Measurements from ENCODE around the gene LRCH3. TPM values are rescaled to one million over a fixed set of nuclear protein-coding genes. Genes with fewer than 3 reads are reported as not detected.

Gene LRCH3
- polyA plus RNA-seq, 3 donors = 4.1 to 19.4 (median 7.4) TPM

- Histone ChIP-seq H4K20me1 (ENCODE audit: insufficient read depth, low read length) (no peaks in the 10 kb centered on the region), H3K9ac (ENCODE audit: insufficient read depth, low read length, poor library complexity, severe bottlenecking) (no peak overlapping the region), H2AFZ (ENCODE audit: insufficient read depth, low read depth, low read length, poor library complexity, severe bottlenecking) (no peak overlapping the region), H3K27ac (ENCODE audit: low read depth in 1 of 2, low read length in 2 of 2) (peak overlapping the region in 1 of 2 donors; percentile 35), H3K4me1 (ENCODE audit: control insufficient read depth in 1 of 2, insufficient read depth in 2 of 2, low read length in 2 of 2) (peaks cover 13 to 28% of the 10 kb centered on the region in 2 donors), H3K4me2 (replicated peaks; ENCODE audit: extremely low read depth, low read length, poor library complexity, severe bottlenecking) (no peak overlapping the region), H3K79me2 (ENCODE audit: insufficient read depth, low read length) (no peaks in the 10 kb centered on the region), H3K36me3 (replicated peaks in 1 of 2; ENCODE audit: control insufficient read depth in 1 of 2, insufficient read depth in 2 of 2, low read length in 2 of 2) (peaks cover 15 to 41% of the 10 kb centered on the region in 2 donors), H3K4me3 (replicated peaks in 1 of 3; ENCODE audit: low read depth in 2 of 3, low read length in 3 of 3) (no peak overlapping the region), H3K27me3 (ENCODE audit: control insufficient read depth in 2 of 2, insufficient read depth in 2 of 2, low read length in 2 of 2) (no peaks in the 10 kb centered on the region), H3K9me3 (replicated peaks in 1 of 2; ENCODE audit: control insufficient read depth in 1 of 2, insufficient read depth in 1 of 2, low read length in 2 of 2) (no peaks in the 10 kb centered on the region)
- Mint-ChIP-seq H3K36me3 (peaks cover 40 to 58% of the 10 kb centered on the region in 2 donors), H3K27me3 (ENCODE audit: low read depth in 3 of 3) (no peaks in the 10 kb centered on the region), H3K4me1 (peaks cover 28% of the 10 kb centered on the region), H3K27ac (peak overlapping the region in 2 of 7 donors; percentile 6 to 66), H3K9me3 (no peaks in the 10 kb centered on the region), H3K4me3 (no peak overlapping the region)
- intact Hi-C loops (cut with micrococcal nuclease) = no loop called here
- no peak for DNase-seq
- no peak for TF ChIP-seq CTCF (IDR thresholded peaks at IDR 0.05)
- 87% methylated on average over 6 of the region's 8 CpGs for WGBS (ENCODE audit: insufficient coverage)
Observed at GRCh38 chr3:197881270-197881969, 90.4 kb downstream of the LRCH3 start.

GRCh38 chr3:197881970-197882338 is 90.9 kb downstream of the LRCH3 start:
- TF ChIP-seq CTCF (IDR thresholded peaks at IDR 0.05) = no peak
- H3K4me3 Mint-ChIP-seq = no peak overlapping the region
- intact Hi-C loops (cut with micrococcal nuclease) = no loop called here
- H3K9me3 Mint-ChIP-seq = no peaks in the 10 kb centered on the region
- WGBS (ENCODE audit: insufficient coverage) = 91% methylated on average over 5 of the region's 7 CpGs
- H3K9me3 ChIP-seq (replicated peaks in 1 of 2; ENCODE audit: control insufficient read depth in 1 of 2, insufficient read depth in 1 of 2, low read length in 2 of 2) = no peaks in the 10 kb centered on the region
- no peak overlapping the region for H2AFZ ChIP-seq (ENCODE audit: insufficient read depth, low read depth, low read length, poor library complexity, severe bottlenecking)
- H3K27ac Mint-ChIP-seq = peak overlapping the region in 3 of 7 donors; percentile 40 to 74 (median 66)
- peaks cover 15 to 38% of the 10 kb centered on the region in 2 donors for H3K36me3 ChIP-seq (replicated peaks in 1 of 2; ENCODE audit: control insufficient read depth in 1 of 2, insufficient read depth in 2 of 2, low read length in 2 of 2)
- H3K4me1 ChIP-seq (ENCODE audit: control insufficient read depth in 1 of 2, insufficient read depth in 2 of 2, low read length in 2 of 2) = peaks cover 13 to 28% of the 10 kb centered on the region in 2 donors
- no peaks in the 10 kb centered on the region for H3K27me3 Mint-ChIP-seq (ENCODE audit: low read depth in 3 of 3)
- H3K4me2 ChIP-seq (replicated peaks; ENCODE audit: extremely low read depth, low read length, poor library complexity, severe bottlenecking) = no peak overlapping the region
- no peak overlapping the region for H3K4me3 ChIP-seq (replicated peaks in 1 of 3; ENCODE audit: low read depth in 2 of 3, low read length in 3 of 3)
- no peaks in the 10 kb centered on the region for H4K20me1 ChIP-seq (ENCODE audit: insufficient read depth, low read length)
- H3K4me1 Mint-ChIP-seq = peaks cover 28% of the 10 kb centered on the region
- H3K36me3 Mint-ChIP-seq = peaks cover 38 to 57% of the 10 kb centered on the region in 2 donors
- no peaks in the 10 kb centered on the region for H3K79me2 ChIP-seq (ENCODE audit: insufficient read depth, low read length)
- H3K27ac ChIP-seq (ENCODE audit: low read depth in 1 of 2, low read length in 2 of 2) = peak overlapping the region in 1 of 2 donors; percentile 5
- H3K27me3 ChIP-seq (ENCODE audit: control insufficient read depth in 2 of 2, insufficient read depth in 2 of 2, low read length in 2 of 2) = no peaks in the 10 kb centered on the region
- no peak for DNase-seq
- no peak overlapping the region for H3K9ac ChIP-seq (ENCODE audit: insufficient read depth, low read length, poor library complexity, severe bottlenecking)
